Bronchial epithelial cell (primary cell): Measurements from ENCODE around the gene AGER. TPM values are rescaled to one million over a fixed set of nuclear protein-coding genes. Genes with fewer than 3 reads are reported as not detected.
A peak's percentile ranks its signal among the peaks of the same experiment; 100 is the strongest.

Source experiments
- DNase-seq: peaks from one replicate; pipeline ENCODE4 v3.0.0-alpha.2; 2010; ENCODE audit warnings: low read depth
- FAIRE-seq: peaks from 2 replicates; lab custom pipeline; 2011; peaks lifted over from hg19 to GRCh38; lab: Jason Lieb, UNC
- H3K27me3 ChIP-seq: 2 replicates; pipeline ENCODE4 v1.5.1; 2011; ENCODE audit warnings: low read length; ENCODE audit not compliant: control insufficient read depth, insufficient read depth
- H3K36me3 ChIP-seq: 2 replicates; pipeline ENCODE4 v1.5.1; 2011; ENCODE audit warnings: low read length; ENCODE audit not compliant: control insufficient read depth, insufficient read depth
- H3K4me3 ChIP-seq: 2 replicates; pipeline ENCODE4 v1.5.1; 2011; ENCODE audit warnings: mild to moderate bottlenecking, low read depth, low read length, control low read depth
- CTCF ChIP-seq: IDR thresholded peaks from 2 replicates; pipeline ENCODE4 v1.5.1; 2011; ENCODE audit warnings: mild to moderate bottlenecking, moderate library complexity, low read length, control low read depth, inconsistent platforms; ENCODE audit not compliant: insufficient read depth, severe bottlenecking
- total RNA-seq: library from RNA; depleted of rRNA; stranded (reverse); fragments of >200 nt; gene quantifications from 2 replicates; pipeline ENCODE4 v1.2.1, GENCODE V29; 2014

Gene AGER
- total RNA-seq, 1 donor from 2014 or later = 0.26 TPM

GRCh38 chr6:32152769-32153563 lies 31.1 kb downstream of the AGER start:
- Histone ChIP-seq H3K27me3 (no peaks in the 10 kb centered on the region), H3K36me3 (peaks cover 6% of the 10 kb centered on the region), H3K4me3 (peak overlapping the region; percentile 91)
- no peak for TF ChIP-seq CTCF
- DNase-seq = peak; percentile 47
- FAIRE-seq = no peak

GRCh38 chr6:32151863-32152768 lies 31.9 kb downstream of the AGER start, which contains the start of gene PRRT1:
Gene PRRT1 (minus strand): TSS chr6:32151939. CDS start chr6:32151827, 112 bp downstream.
- no peaks in the 10 kb centered on the region for H3K27me3 ChIP-seq
- peak within 1 kb of the TSS; percentile 91 for H3K4me3 ChIP-seq
- H3K36me3 ChIP-seq = peaks cover 3% of the 10 kb centered on the region
- FAIRE-seq = no peak
- no peak for DNase-seq
- no peak for TF ChIP-seq CTCF

GRCh38 chr6:32151181-32151862 lies 32.7 kb downstream of the AGER start:
- no peak for DNase-seq
- no peak for TF ChIP-seq CTCF
- no peak for FAIRE-seq
- H3K27me3 ChIP-seq = no peaks in the 10 kb centered on the region
- peaks cover 3% of the 10 kb centered on the region for H3K36me3 ChIP-seq
- no peak overlapping the region for H3K4me3 ChIP-seq

- FAIRE-seq = no peak
- Histone ChIP-seq H3K36me3 (no peaks in the 10 kb centered on the region), H3K27me3 (no peaks in the 10 kb centered on the region), H3K4me3 (no peak overlapping the region)
- DNase-seq = no peak
- TF ChIP-seq CTCF = no peak
Observed at GRCh38 chr6:32149932-32150870, 33.9 kb downstream of the AGER start.
